Common myeloid progenitor, CD34-positive (primary cell): ENCODE results near the gene SCNN1A.
"Not testable (repeated sequence)": the region's sequence is repeated elsewhere in the genome, so short reads cannot be mapped to it uniquely, and the experiment has no call there.

Experiments used
- CTCF ChIA-PET: fragments of 350-600 bp; sonication (Branson Sonifier 250); formaldehyde crosslinking; loops from one replicate; lab custom pipeline; 2021; ENCODE audit warnings: antibody characterized with exemption; lab: Charles Lee
- POLR2A ChIA-PET: fragments of 350-600 bp; sonication (Branson Sonifier 250); formaldehyde crosslinking; loops from one replicate; lab custom pipeline; 2021; ENCODE audit warnings: antibody characterized with exemption; lab: Charles Lee
- DNase-seq, 3 donors: peaks; one replicate each; pipeline versions ENCODE4 v3.0.0 to v3.0.0-alpha.2; 2013
- H3K27ac ChIP-seq, 2 experiments: 1 replicate in 1 of 2; 2 replicates in 1 of 2; pipeline ENCODE4 v1.7.0; 2013; ENCODE audit warnings: inconsistent platforms in 2 of 2, low read length in 2 of 2, mild to moderate bottlenecking in 2 of 2, low read depth in 1 of 2, moderate library complexity in 1 of 2; ENCODE audit not compliant: severe bottlenecking in 2 of 2, insufficient read depth in 1 of 2, poor library complexity in 1 of 2
- H3K27me3 ChIP-seq, 5 experiments: replicated peaks in 2 of 5; 1 replicate in 3 of 5; 2 replicates in 2 of 5; pipeline versions ENCODE4 v1.6.1 to v1.7.0; 2013; ENCODE audit warnings: low read length in 4 of 5, mild to moderate bottlenecking in 2 of 5, moderate library complexity in 2 of 5, inconsistent platforms in 1 of 5; ENCODE audit not compliant: insufficient read depth in 5 of 5, control insufficient read depth in 4 of 5
- H3K36me3 ChIP-seq, 4 experiments: 1 replicate in 2 of 4; 2 replicates in 2 of 4; pipeline versions ENCODE4 v1.6.1 to v1.7.0; 2013; ENCODE audit warnings: low read length in 3 of 4, control low read depth in 1 of 4, mild to moderate bottlenecking in 1 of 4; ENCODE audit not compliant: control insufficient read depth in 4 of 4, insufficient read depth in 4 of 4
- H3K4me1 ChIP-seq, 4 experiments: 1 replicate in 3 of 4; 2 replicates in 1 of 4; pipeline versions ENCODE4 v1.6.1 to v1.7.1; 2013; ENCODE audit warnings: low read length in 3 of 4, mild to moderate bottlenecking in 3 of 4, control low read depth in 1 of 4, inconsistent platforms in 1 of 4, moderate library complexity in 1 of 4; ENCODE audit not compliant: control insufficient read depth in 4 of 4, insufficient read depth in 4 of 4; ENCODE audit errors: control extremely low read depth in 1 of 4
- H3K4me3 ChIP-seq, 7 experiments: 1 replicate in 4 of 7; 2 replicates in 3 of 7; pipeline versions ENCODE4 v1.5.1 to v1.7.0; 2013; ENCODE audit warnings: mild to moderate bottlenecking in 7 of 7, low read length in 6 of 7, moderate library complexity in 6 of 7, inconsistent platforms in 2 of 7, low read depth in 2 of 7, control low read depth in 1 of 7; ENCODE audit not compliant: insufficient read depth in 4 of 7, control insufficient read depth in 1 of 7; ENCODE audit errors: extremely low read depth in 1 of 7
- H3K9me3 ChIP-seq, 5 experiments: 1 replicate in 4 of 5; 2 replicates in 1 of 5; pipeline versions ENCODE4 v1.6.1 to v1.7.1; 2013; ENCODE audit warnings: low read length in 4 of 5, mild to moderate bottlenecking in 2 of 5, inconsistent platforms in 1 of 5, low read depth in 1 of 5, moderate library complexity in 1 of 5; ENCODE audit not compliant: control insufficient read depth in 4 of 5, insufficient read depth in 2 of 5; ENCODE audit errors: control extremely low read depth in 1 of 5
- WGBS: methylation state at CpG from one replicate; pipeline ENCODE4 v1.1.5; 2013; ENCODE audit not compliant: insufficient coverage; 5-methylcytosine and 5-hydroxymethylcytosine counted together

SCNN1A gene

GRCh38 chr12:6347367-6348338, 27.7 kb downstream of the SCNN1A start:
- peak in 2 of 3 donors; percentile 74 to 81 for DNase-seq
- WGBS: 36% methylated on average over 13 of the region's 19 CpGs
- Histone ChIP-seq H3K27me3 (no peaks in the 10 kb centered on the region), H3K27ac (peak overlapping the region in 1 of 2 experiments; percentile 15), H3K9me3 (no peaks in the 10 kb centered on the region), H3K36me3 (no peaks in the 10 kb centered on the region), H3K4me3 (peak overlapping the region in 3 of 7 experiments; percentile 17 to 45 (median 33)), H3K4me1 (peaks cover 8 to 67% (median 56%) of the 10 kb centered on the region in 4 experiments)
- CTCF ChIA-PET: interaction anchor here (0.7 to 4.3 kb wide), 7 partner anchors 8 to 118 kb away, joined by 3 to 39 read pairs (median 7); no protein-coding TSS in a partner anchor
- POLR2A ChIA-PET: interaction anchor here (1.6 kb wide), 1 partner anchor 11 kb away, joined by 4 read pairs; no protein-coding TSS in a partner anchor

- no peaks in the 10 kb centered on the region for H3K27me3 ChIP-seq
- H3K9me3 ChIP-seq: no peaks in the 10 kb centered on the region
- peak overlapping the region in 1 of 2 experiments; percentile 15 for H3K27ac ChIP-seq
- H3K36me3 ChIP-seq: no peaks in the 10 kb centered on the region
- ChIA-PET POLR2A (interaction anchor here (0.7 to 1.6 kb wide), 2 partner anchors 8 to 10 kb away, joined by 3 to 4 read pairs; no protein-coding TSS in a partner anchor), CTCF (interaction anchor here (0.7 to 4.3 kb wide), 6 partner anchors 8 to 24 kb away, joined by 3 to 39 read pairs (median 10); no protein-coding TSS in a partner anchor)
- peaks cover 14 to 67% (median 58%) of the 10 kb centered on the region in 4 experiments for H3K4me1 ChIP-seq
- H3K4me3 ChIP-seq: no peak overlapping the region
- WGBS: 94% methylated on average over 8 of the region's 8 CpGs
- no peak for DNase-seq
Observed at GRCh38 chr12:6346942-6347341, 28.4 kb downstream of the SCNN1A start.

- CTCF ChIA-PET: interaction anchor here (0.7 to 4.3 kb wide), 7 partner anchors 10 to 24 kb away, joined by 3 to 39 read pairs (median 6); no protein-coding TSS in a partner anchor
- peak in 2 of 3 donors; percentile 45 to 46 for DNase-seq
- POLR2A ChIA-PET: interaction anchor here (0.7 to 2.2 kb wide), 3 partner anchors 8 to 17 kb away, joined by 3 to 15 read pairs (median 5); no protein-coding TSS in a partner anchor
- WGBS: 85% methylated on average over 3 of the region's 5 CpGs
- H3K4me3 ChIP-seq: peak overlapping the region in 1 of 7 experiments; percentile 33
- H3K27ac ChIP-seq: no peak overlapping the region
- no peaks in the 10 kb centered on the region for H3K27me3 ChIP-seq
- H3K4me1 ChIP-seq: peaks cover 14 to 63% (median 58%) of the 10 kb centered on the region in 4 experiments
- H3K9me3 ChIP-seq: no peaks in the 10 kb centered on the region
- H3K36me3 ChIP-seq: no peaks in the 10 kb centered on the region
Observed at GRCh38 chr12:6346235-6346832, 29.0 kb downstream of the SCNN1A start.

- peak; percentile 52 to 86 (median 77) for DNase-seq
- Histone ChIP-seq H3K36me3 (no peaks in the 10 kb centered on the region), H3K4me1 (peaks cover 14 to 65% (median 58%) of the 10 kb centered on the region in 4 experiments), H3K9me3 (no peaks in the 10 kb centered on the region), H3K4me3 (peak overlapping the region in 1 of 7 experiments; percentile 33), H3K27me3 (no peaks in the 10 kb centered on the region), H3K27ac (no peak overlapping the region)
- 64% methylated on average over 6 of the region's 10 CpGs for whole genome bisulfite sequencing
- ChIA-PET CTCF (interaction anchor here (0.8 to 4.3 kb wide), 7 partner anchors 10 to 24 kb away, joined by 3 to 39 read pairs (median 6); no protein-coding TSS in a partner anchor), POLR2A (interaction anchor here (0.7 to 2.2 kb wide), 3 partner anchors 10 to 18 kb away, joined by 3 to 15 read pairs (median 5); no protein-coding TSS in a partner anchor)
Observed at GRCh38 chr12:6345319-6346091, 29.9 kb downstream of the SCNN1A start.

GRCh38 chr12:6344101-6344660, 31.2 kb downstream of the SCNN1A start:
- CTCF ChIA-PET: interaction anchor here (0.8 to 12.2 kb wide), 9 partner anchors 8 to 126 kb away, joined by 3 to 73 read pairs (median 4); partner anchors contain the start of genes SCNN1A and VAMP1
- H3K4me1 ChIP-seq: peaks cover 21 to 76% (median 70%) of the 10 kb centered on the region in 4 experiments

More at GRCh38 chr12:6344101-6344660, 31.2 kb downstream of the SCNN1A start:
- H3K27ac ChIP-seq, H3K36me3 ChIP-seq, DNase-seq, H3K27me3 ChIP-seq, H3K9me3 ChIP-seq, H3K4me3 ChIP-seq: not testable (repeated sequence)
- WGBS: 100% methylated on average over 3 of the region's 11 CpGs
- POLR2A ChIA-PET: interaction anchor here (0.5 kb wide), 1 partner anchor 9 kb away, joined by 4 read pairs; no protein-coding TSS in a partner anchor
